DOHH2 (cell line): Measurements from ENCODE around the gene AP1B1.
"Not testable (repeated sequence)": the region's sequence is repeated elsewhere in the genome, so short reads cannot be mapped to it uniquely, and the experiment has no call there.

ENCODE experiments used
- H3F3A ChIP-seq: fragments of 200-600 bp; sonication (generic), shearing (Covaris generic); 2 replicates; pipeline ENCODE4 v1.6.0; 2016; ENCODE audit warnings: antibody characterized with exemption, mild to moderate bottlenecking; ENCODE audit not compliant: control insufficient read depth, insufficient read depth
- H3K27ac ChIP-seq: fragments of 200-600 bp; sonication (generic); 2 replicates; pipeline ENCODE4 v1.5.1; 2014; ENCODE audit warnings: low read depth, mild to moderate bottlenecking, low read length, moderate library complexity
- H3K27me3 ChIP-seq: fragments of 200-600 bp; sonication (generic); 2 replicates; pipeline ENCODE4 v1.6.1; 2014; ENCODE audit warnings: mild to moderate bottlenecking, low read length, mixed read lengths; ENCODE audit not compliant: control insufficient read depth
- H3K36me3 ChIP-seq: fragments of 200-600 bp; sonication (generic); 2 replicates; pipeline ENCODE4 v1.6.1; 2014; ENCODE audit warnings: mild to moderate bottlenecking, low read length, moderate library complexity, mixed read lengths; ENCODE audit not compliant: control insufficient read depth
- H3K4me1 ChIP-seq: fragments of 200-600 bp; sonication (generic); 2 replicates; pipeline ENCODE4 v1.6.1; 2014; ENCODE audit warnings: mild to moderate bottlenecking, low read length, mixed read lengths; ENCODE audit not compliant: control insufficient read depth
- H3K4me2 ChIP-seq: fragments of 200-600 bp; sonication (generic); 2 replicates; pipeline ENCODE4 v1.6.0; 2014; ENCODE audit warnings: mild to moderate bottlenecking, low read length, moderate library complexity
- H3K4me3 ChIP-seq: fragments of 200-600 bp; sonication (generic); 2 replicates; pipeline ENCODE4 v1.5.1; 2014; ENCODE audit warnings: mild to moderate bottlenecking, low read length, mixed read lengths
- H3K79me2 ChIP-seq: fragments of 200-600 bp; sonication (generic); 2 replicates; pipeline ENCODE4 v1.6.1; 2014; ENCODE audit warnings: mild to moderate bottlenecking, low read length, mixed read lengths; ENCODE audit not compliant: control insufficient read depth
- H3K9me2 ChIP-seq: fragments of 200-600 bp; sonication (generic); replicated peaks from 2 replicates; pipeline ENCODE4 v1.6.1; 2014; ENCODE audit warnings: mild to moderate bottlenecking, low read length, mixed read lengths; ENCODE audit not compliant: control insufficient read depth
- H3K9me3 ChIP-seq: fragments of 200-600 bp; sonication (generic); 2 replicates; pipeline ENCODE4 v1.6.1; 2014; ENCODE audit warnings: antibody characterized with exemption, low read length, mixed read lengths; ENCODE audit not compliant: control insufficient read depth, insufficient read depth
- H4K20me1 ChIP-seq: fragments of 200-600 bp; sonication (generic); 2 replicates; pipeline ENCODE4 v1.6.0; 2014; ENCODE audit warnings: low read depth, mild to moderate bottlenecking, antibody characterized with exemption, low read length, moderate library complexity; ENCODE audit not compliant: control insufficient read depth, insufficient read depth
- EZH2phosphoT487 ChIP-seq: fragments of 200-600 bp; sonication (generic); IDR thresholded peaks from 2 replicates; pipeline ENCODE4 v1.6.1; 2017; ENCODE audit warnings: borderline replicate concordance, mild to moderate bottlenecking, antibody characterized with exemption, low read length, moderate library complexity, mixed read lengths
- TF ChIP-seq, protein P1 (sequence below): fragments of 200-600 bp; sonication (generic); IDR thresholded peaks from one replicate; pipeline ENCODE4 v1.5.1; 2014; ENCODE audit warnings: antibody characterized with exemption, mild to moderate bottlenecking, low read depth, low read length; ENCODE audit not compliant: poor library complexity, severe bottlenecking

The AP1B1 gene

DNA sequence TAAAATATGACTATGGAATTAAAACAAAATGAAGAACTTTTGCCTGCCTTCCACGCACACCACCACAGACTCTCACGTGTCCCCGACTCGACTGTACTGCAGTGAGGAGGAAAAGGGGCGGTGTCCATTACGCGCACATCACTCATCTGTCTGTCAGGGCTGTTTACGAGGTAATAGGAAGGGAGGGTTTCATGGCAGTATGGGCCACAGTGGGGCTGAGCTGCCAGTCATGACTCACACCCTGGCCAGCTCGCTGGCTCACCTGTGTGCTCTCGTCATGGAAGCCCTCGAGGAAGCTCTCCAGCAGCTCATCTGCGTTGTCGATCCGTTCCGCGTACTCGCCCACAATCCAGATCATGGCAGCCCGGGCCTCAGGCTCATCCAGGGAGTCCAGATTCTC lies 39.4 kb downstream of the AP1B1 start:
- TF ChIP-seq, protein P1, sequence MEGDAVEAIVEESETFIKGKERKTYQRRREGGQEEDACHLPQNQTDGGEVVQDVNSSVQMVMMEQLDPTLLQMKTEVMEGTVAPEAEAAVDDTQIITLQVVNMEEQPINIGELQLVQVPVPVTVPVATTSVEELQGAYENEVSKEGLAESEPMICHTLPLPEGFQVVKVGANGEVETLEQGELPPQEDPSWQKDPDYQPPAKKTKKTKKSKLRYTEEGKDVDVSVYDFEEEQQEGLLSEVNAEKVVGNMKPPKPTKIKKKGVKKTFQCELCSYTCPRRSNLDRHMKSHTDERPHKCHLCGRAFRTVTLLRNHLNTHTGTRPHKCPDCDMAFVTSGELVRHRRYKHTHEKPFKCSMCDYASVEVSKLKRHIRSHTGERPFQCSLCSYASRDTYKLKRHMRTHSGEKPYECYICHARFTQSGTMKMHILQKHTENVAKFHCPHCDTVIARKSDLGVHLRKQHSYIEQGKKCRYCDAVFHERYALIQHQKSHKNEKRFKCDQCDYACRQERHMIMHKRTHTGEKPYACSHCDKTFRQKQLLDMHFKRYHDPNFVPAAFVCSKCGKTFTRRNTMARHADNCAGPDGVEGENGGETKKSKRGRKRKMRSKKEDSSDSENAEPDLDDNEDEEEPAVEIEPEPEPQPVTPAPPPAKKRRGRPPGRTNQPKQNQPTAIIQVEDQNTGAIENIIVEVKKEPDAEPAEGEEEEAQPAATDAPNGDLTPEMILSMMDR = no peak
- no peak for TF ChIP-seq EZH2phosphoT487
- Histone ChIP-seq H3F3A (no peaks in the 10 kb centered on the region), H3K4me2 (no peak overlapping the region), H3K79me2 (no peaks in the 10 kb centered on the region), H3K27me3 (no peaks in the 10 kb centered on the region), H3K9me2 (no peaks in the 10 kb centered on the region), H3K36me3 (peaks cover 88% of the 10 kb centered on the region), H3K9me3 (no peaks in the 10 kb centered on the region), H3K27ac (no peak overlapping the region), H3K4me3 (no peak overlapping the region), H3K4me1 (no peaks in the 10 kb centered on the region), H4K20me1 (peaks cover 5% of the 10 kb centered on the region; the same call in 1 of the 2 replicates)

DNA sequence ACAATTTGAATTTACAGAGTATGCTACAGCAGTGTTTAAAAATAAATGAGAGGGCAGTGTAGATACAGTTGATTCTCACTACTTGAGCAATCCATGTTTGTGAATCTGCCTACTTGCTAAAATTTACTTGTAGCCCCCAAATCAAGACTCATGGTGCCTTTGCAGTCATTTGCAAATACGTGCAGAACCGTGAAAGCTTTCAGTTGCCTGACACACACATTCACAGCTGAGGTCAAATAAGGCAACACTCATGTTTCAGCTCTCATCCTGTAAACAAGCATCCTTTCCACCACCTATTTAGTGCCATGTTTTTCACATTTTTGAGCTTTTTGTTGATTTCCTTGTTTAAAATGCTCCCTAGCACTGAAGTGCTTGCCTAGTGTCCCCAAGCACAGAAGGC lies 40.3 kb downstream of the AP1B1 start:
- peaks cover 6% of the 10 kb centered on the region; the same call in 1 of the 2 replicates for H4K20me1 ChIP-seq
- H3K9me2 ChIP-seq = no peaks in the 10 kb centered on the region
- no peak overlapping the region for H3K4me3 ChIP-seq
- no peaks in the 10 kb centered on the region for H3K27me3 ChIP-seq
- no peaks in the 10 kb centered on the region for H3K9me3 ChIP-seq
- H3K79me2 ChIP-seq = no peaks in the 10 kb centered on the region
- TF ChIP-seq, protein P1 = no peak
- TF ChIP-seq EZH2phosphoT487 = no peak
- H3K36me3 ChIP-seq = peaks cover 88% of the 10 kb centered on the region
- no peaks in the 10 kb centered on the region for H3K4me1 ChIP-seq
- H3K27ac ChIP-seq = no peak overlapping the region
- H3F3A ChIP-seq = no peaks in the 10 kb centered on the region
- H3K4me2 ChIP-seq = no peak overlapping the region

DNA sequence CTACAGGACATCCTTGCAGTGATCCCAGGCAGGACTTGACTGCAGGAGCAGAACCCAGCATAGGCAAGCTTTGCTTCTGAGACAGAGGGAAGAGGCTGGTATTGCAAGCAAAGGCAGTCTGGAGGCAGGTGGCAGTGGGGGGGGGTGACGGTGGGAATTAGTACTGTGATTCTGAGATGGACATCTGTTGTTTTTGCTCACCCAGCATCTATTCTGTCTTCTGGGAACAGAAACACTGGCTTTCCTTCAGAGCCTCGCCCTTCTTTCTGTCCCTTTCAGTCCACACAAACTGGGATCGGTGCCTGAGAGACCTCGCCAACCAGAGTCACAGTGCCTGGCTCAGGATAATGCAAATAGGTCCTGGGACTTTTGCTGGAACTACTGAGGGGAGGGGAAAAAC lies 41.7 kb downstream of the AP1B1 start:
- H3K9me2 ChIP-seq = no peaks in the 10 kb centered on the region
- H3K27me3 ChIP-seq = no peaks in the 10 kb centered on the region
- H3K27ac ChIP-seq = no peak overlapping the region
- no peak overlapping the region for H3K4me3 ChIP-seq
- H3K79me2 ChIP-seq = no peaks in the 10 kb centered on the region
- no peak overlapping the region for H3K4me2 ChIP-seq
- peaks cover 8% of the 10 kb centered on the region; the same call in 1 of the 2 replicates for H4K20me1 ChIP-seq
- H3K4me1 ChIP-seq = no peaks in the 10 kb centered on the region
- peaks cover 90% of the 10 kb centered on the region for H3K36me3 ChIP-seq
- H3K9me3 ChIP-seq = no peaks in the 10 kb centered on the region
- TF ChIP-seq, protein P1 = no peak
- TF ChIP-seq EZH2phosphoT487 = no peak
- H3F3A ChIP-seq = no peaks in the 10 kb centered on the region

DNA sequence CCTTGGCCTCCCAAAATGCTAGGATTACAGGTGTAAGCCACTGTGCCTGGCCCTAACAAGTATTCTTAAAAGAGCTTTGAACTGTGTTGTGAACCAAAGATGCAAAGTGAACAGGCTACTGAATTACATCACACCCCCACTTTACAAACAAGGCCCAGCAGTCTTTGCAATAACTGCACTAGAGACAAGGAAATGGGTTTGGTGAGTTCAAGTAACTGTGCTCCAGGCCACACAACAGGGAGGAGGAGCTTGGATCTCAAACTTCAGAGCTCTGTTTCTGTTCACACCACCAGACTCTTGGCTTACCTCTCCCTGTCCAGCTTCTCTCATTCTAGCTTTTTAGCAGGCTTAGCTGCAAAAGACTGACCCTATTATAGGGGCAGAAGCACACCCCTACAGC lies 42.4 kb downstream of the AP1B1 start:
- H3K4me3 ChIP-seq = no peak overlapping the region
- H3K27ac ChIP-seq = no peak overlapping the region
- no peak for TF ChIP-seq EZH2phosphoT487
- TF ChIP-seq, protein P1 = no peak
- H3K79me2 ChIP-seq = no peaks in the 10 kb centered on the region
- H3K27me3 ChIP-seq = no peaks in the 10 kb centered on the region
- H3F3A ChIP-seq = no peaks in the 10 kb centered on the region
- peaks cover 8% of the 10 kb centered on the region; the same call in 1 of the 2 replicates for H4K20me1 ChIP-seq
- no peak overlapping the region for H3K4me2 ChIP-seq
- no peaks in the 10 kb centered on the region for H3K4me1 ChIP-seq
- peaks cover 90% of the 10 kb centered on the region for H3K36me3 ChIP-seq
- H3K9me3 ChIP-seq = no peaks in the 10 kb centered on the region
- no peaks in the 10 kb centered on the region for H3K9me2 ChIP-seq

DNA sequence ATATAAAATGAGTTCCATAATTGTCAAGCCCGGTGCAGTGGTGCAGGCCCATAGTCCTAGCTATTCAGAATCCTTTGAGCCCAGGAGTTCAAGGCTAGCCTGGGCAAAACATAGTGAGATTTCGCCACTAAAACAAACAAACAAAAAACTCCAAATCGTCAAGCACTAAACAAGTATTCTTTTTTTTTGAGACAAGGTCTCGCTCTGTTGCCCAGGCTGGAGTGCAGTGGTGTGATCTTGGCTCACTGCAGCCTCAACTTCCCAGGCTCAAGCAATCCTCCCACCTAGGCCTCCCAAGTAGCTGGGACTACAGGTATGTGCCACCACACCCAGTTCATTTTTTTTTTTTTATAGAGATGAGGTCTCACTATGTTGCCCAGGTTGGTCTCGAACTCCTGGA lies 43.5 kb downstream of the AP1B1 start:
- H3F3A ChIP-seq, H3K79me2 ChIP-seq, H3K4me1 ChIP-seq, H3K9me3 ChIP-seq, H3K27ac ChIP-seq, H3K27me3 ChIP-seq, H3K4me2 ChIP-seq, H3K4me3 ChIP-seq, H4K20me1 ChIP-seq, H3K9me2 ChIP-seq: not testable (repeated sequence)
- peaks cover 90% of the 10 kb centered on the region for H3K36me3 ChIP-seq
